Measurements from ENCODE around the gene SLC5A4.

Gene SLC5A4

DNA sequence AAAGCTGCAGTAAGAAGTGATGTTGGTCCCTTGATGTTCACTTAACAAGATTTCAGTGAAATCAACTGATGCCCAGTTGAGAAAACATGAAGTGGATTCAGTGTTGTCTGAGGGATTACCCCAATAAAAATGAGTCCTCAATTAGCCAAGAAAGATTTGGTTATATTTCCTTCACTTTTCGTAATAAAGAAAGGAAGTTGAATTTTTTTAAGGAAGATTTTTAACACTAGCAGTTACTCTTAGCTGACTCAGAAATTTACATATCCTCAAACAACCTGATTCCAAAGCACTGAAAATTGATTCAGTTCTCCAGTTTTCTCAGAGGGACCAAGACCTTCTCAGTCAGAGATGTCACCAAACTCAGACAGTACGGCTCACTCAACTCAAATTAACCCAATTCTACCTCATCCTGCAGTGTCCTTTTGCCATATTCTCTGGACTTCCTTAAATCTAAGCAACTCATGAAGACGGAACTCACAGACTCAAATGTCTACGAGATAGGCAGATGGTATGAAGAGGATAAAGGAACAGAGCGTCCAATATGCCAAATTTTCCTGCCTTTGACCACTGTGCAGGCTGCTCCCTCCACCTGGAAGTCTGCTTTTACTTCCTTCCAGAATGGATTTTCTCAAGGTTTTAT, 22.8 kb downstream of the SLC5A4 start:
- no peak for DNase-seq (ENCODE audit: low read depth in 2 of 2)

DNA sequence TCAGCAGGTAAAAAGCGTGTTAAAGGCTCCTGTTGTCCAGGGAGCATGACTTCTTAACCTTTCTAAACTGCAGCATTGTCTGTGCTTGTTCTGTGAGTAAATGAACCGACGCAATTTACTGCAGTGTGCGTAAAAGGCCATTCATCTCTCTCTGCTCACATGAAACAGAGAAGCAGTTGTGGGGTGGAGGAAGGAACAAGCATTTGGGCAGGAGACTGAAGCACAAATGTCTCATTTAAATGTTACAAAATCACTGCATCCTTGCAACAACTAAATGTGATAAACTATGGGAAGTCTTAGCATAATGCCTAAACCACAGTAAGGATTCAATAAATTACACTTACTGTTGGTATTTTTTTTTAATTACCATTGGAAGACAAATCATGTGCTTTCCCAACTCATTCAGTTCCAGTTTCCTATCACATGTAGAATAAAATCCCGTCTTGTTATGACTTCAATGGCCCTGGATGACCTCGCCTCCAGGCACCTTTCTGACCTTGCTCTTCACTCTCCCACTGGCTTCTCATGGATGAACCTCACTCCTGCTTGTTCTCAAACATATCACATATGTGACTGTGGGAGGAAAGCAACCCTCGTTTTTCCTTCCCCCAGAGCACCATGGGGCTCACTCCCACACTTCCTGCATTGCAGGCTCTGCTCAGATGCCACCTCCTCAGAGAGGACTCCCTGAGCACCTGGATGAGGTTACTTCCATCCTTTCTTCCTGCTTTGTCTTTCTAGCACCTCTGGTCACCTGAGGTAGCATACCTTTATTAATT, 28.6 kb downstream of the SLC5A4 start:
- DNase-seq (ENCODE audit: low read depth in 2 of 2), result no peak

DNA sequence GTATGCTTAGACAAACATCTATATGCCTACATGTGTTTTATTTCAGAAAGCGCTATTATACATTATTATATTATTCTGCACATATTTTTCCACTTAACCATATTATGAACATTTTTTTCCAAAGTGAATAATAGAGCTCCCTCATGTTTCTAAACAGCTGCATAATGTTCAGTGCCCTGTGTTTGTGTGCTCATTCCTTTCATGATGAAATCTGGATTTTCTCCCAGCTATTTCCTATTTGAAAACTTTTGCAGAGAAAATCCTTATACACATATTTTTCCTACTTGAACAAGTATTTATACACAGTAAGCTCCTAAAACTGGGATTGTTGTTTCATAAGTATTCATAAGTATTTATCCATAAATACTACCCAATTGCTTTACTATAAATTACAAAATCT, 32.2 kb downstream of the SLC5A4 start:
- no peak for DNase-seq (ENCODE audit: low read depth in 2 of 2)

DNA sequence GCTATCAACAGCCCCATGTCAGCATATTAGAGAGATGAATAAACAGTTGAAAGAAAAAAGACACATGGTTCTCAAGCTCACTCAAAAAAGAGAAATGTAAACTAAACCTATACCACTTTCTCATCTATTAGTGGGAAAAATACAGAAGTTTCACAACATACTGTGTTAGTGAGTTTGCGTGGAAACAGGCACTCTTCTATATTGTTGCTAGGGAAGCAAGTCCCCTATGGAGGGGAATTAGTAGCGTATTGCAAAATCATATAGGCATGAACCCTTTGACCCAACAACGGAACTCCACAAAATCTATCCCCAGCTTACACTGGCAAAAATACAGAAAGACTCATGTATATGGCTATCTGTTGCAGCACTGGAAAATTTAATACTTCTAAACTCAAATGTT, 36.1 kb downstream of the SLC5A4 start:
- DNase-seq (ENCODE audit: low read depth in 2 of 2), result no peak

DNA sequence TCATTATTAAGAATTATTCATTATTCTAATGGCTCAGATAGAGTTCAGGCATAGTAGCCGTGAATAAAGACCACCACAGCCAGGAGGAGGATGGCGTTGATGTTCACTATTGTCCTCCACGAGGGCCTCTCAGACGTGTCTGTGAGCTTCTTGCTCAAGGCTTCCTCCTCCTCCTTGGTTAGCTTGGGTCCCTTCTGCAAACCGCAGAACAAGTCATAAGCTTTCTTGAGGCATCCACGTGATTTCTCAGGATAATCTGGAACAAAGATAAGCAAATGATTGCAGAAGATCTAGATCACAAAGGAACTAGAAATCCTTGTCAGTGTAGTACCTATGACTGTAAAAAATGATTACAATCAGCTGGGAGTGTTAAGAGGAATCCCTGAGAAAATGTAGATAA, 36.7 kb downstream of the SLC5A4 start:
- DNase-seq (ENCODE audit: low read depth in 2 of 2), result no peak

DNA sequence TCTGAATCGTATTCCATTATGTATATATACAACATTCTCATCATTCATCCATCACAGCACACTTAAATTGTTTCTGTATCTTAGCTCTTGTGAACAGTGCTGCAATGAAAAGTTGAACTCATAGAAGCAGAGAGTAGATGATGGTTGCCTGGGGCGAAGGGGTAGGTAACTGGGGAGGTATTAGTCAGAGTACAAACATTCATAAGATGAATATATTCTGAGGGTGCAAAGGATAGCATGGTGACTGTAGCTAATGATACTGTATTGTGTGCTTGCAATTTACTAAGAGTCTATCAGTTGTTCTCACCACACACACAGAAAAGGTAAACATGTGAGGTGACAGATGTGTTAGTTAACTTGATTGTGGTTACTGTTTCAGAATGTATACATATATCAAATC, 37.7 kb downstream of the SLC5A4 start:
- DNase-seq (ENCODE audit: low read depth in 2 of 2), result no peak

DNA sequence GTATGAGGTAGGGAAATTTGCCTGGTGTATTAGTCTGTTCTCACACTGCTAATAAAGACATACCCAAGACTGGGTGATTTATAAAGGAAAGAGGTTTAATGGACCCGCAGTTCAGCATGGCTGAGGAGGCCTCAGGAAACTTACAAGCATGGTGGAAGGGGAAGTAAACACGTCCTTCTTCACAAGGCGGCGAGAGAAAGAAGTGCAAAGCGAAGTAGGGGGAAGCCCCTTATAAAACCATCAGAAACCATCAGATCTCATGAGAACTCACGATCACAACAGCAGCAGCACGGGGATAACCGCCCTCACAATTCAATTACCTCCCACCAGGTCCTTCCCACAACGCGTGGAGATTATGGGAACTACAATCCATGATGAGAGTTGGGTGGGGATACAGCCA, 38.2 kb downstream of the SLC5A4 start:
- DNase-seq (ENCODE audit: low read depth in 2 of 2), result no peak

DNA sequence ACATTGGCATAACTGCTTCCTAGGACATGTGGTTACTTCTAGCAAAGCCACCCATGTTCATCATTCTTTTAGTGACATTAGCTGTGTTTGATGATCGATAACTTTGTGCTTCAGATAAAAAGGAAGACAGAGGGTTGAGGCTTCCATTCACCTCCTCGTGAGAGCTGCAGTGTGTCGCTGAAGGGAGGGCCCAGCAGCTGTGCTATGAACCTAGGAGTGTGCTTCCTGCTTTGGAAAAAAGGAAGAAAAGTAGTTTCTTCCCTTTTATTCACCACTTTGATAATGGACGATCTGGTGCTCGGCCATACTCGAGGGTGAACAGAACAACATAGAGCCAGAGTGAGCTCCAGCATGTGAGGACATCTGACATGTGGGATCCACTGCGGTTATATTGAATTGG, 44.1 kb downstream of the SLC5A4 start:
- no peak for DNase-seq (ENCODE audit: low read depth in 2 of 2)

DNA sequence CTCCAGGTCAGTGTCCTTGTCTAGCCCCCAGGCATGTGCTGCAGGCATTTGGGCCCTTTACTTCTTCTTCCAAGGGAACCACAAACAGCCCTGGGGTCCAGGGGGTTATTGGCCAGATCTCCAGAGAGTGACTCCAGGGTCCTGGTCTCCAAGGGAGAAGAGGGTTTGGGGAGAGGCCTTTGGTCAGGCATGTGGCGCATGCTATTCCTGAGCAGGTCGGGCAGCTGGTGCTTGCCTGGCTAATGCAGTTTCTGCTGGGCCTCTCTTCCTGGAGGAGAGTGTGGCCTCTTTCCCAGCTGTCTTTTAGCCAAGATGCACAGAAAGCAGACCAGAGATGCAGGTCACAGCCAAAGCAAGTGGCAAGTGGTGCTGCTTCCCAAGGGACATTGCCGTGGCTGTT, 46.5 kb downstream of the SLC5A4 start:
- no peak for DNase-seq (ENCODE audit: low read depth in 2 of 2)

DNA sequence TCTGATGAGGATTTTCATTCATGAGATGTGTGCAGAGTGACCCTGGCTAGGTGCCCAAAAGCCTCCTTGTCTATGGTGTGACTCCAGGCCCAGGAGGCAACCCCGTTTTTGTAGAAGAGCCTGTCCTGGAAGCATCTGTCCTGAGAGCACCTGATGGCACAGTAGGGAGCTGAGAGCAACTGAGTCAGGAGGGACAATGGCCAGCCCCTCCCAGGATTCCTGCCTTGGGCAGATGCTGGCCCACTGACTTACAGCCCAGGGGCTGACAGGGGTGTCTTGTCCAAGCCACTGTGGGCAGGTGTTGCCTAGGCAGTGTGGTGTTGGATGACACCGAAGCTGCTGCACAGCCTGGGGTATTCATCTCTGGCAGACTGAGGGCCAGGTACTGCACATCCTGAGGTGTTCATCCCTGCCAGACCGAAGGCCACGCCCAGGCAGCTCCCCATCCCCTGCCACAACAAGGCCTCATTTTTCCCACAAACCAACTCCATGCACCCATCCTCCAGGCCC, 47.1 kb downstream of the SLC5A4 start:
- DNase-seq (ENCODE audit: low read depth in 2 of 2), result no peak

DNA sequence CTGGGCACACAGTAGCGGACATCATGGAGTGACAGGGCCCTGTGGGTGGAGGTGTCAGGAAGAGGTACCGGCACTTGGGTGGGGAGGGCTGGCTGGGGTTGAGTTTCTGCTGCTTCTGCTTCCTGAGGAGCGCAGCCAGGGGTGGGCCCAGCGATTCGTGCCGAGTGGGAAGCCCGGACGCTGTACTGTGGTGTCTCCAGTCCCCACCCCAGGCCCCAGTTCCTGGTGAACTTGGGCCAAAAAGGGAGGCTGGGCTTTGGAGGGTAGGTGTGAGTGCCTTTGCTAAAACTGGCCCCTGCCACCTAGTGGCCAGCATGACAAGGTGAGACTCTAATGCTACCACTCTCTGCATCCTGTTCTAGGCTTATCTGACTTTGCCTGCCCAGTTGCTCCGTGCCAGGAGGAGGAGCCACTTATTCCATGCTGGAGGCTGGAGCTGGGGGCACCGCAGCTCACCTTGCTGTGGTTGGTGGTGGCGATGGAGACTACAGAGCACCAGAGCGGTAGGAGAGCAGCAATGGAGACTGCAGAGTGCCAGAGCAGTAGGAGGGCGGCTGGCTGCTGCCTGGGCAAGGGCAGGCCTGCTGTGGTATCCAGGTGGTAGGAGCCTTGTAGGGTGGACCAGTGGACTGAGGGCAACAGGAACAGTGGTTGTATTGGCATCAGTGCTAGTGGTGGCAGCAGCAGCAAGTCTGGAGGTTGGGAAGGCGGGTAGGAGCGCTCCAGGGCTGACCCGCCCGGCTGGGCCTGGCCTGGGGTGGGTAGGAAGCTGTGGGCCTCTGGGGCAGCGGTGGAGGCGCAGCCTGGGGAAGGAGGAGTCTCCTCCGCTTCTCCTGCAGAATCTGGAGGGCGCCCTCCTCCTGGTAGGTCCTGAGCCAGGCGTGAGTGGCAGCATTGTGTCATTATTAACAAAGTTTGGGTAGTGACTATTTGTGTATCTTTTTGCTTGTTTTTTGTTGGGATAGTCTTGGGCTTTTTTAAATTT, 48.1 kb downstream of the SLC5A4 start:
- no peak for DNase-seq (ENCODE audit: low read depth in 2 of 2)

DNA sequence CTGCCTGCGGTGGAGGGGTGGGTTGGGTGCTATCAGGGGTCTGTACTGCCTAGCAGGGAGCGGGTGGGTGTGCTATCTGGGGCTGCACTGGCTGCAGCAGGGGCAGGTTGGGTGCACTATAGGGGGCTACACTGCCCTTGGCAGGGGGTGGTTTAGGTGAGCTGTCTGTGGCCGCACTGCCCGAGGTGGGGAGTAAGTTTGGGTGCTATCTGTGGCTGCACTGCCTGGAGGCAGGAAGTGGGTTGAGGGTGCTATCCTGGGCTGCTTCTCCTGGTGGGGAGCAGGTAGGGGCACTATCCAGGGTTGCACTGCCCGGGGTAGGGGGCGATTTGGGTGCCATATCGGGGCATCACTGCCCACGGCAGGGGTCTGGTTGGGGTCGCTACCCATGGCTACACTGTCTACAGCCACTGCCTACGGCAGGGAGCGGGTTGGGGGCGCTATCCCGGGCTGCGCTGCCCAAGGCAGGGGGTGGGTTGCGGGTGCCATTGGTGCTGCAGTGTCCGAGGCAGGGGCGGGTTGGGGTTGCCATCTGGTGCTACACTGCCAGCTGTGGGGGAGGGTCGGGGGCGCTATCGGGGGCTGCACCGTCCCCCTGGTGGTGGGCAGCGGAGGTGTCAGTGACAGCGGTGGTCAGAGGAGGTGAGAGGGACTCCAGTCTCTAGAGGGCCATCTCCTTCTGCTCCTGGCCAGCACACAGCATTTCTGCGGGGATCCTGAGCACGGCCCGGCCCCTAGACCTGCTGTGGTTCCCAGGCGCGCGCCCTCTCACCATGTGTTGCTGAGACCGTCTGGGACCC, 49.0 kb downstream of the SLC5A4 start:
- DNase-seq (ENCODE audit: low read depth in 2 of 2), result no peak

DNA sequence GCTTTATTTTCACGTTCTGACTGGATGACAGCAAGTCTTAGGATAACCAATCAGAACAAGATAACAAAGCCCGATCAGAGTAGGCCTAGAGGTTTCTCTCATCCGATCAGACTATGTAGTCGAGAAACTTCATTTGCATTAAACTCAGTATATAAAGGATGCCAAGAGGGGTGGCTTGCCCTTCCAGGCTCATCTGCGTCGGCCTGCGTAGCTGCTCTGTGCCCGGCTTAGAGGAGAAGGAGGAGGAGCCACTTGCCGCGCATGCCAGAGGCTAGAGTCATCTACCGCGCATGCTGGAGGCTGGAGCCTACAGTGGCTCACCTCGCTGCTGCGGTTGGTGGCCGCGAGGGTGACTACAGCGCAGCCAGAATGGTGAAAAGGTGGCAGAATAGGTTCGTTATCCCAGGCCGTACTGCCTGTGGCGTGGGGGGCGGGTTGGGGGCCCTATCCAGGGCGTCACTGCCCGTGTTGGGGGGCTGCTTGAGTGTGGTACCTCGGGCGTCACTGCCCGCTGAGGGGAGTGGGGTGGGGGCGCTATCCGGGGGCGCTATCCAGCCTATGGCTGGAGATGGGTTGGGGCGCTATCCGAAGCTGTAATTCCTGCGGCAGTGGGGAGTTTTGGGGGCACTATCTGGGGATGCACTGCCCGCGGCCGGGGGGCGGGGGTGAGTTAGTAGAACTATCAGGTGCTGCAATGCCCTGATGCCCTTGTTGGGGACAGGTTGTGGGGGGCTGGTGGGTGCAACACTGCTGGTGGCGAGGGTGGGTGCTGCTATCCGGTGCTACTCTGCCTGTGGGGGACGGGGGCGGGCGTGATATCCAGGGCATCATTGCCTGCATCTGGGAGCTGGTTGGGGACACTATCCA, 50.1 kb downstream of the SLC5A4 start, which contains the start of gene RFPL2:
TSS of gene RFPL2 (minus strand) at position 218 of the 867 bp plus-strand sequence. CDS start 2,622 bp downstream, outside the sequence.
- DNase-seq (ENCODE audit: low read depth in 2 of 2), result no peak

DNA sequence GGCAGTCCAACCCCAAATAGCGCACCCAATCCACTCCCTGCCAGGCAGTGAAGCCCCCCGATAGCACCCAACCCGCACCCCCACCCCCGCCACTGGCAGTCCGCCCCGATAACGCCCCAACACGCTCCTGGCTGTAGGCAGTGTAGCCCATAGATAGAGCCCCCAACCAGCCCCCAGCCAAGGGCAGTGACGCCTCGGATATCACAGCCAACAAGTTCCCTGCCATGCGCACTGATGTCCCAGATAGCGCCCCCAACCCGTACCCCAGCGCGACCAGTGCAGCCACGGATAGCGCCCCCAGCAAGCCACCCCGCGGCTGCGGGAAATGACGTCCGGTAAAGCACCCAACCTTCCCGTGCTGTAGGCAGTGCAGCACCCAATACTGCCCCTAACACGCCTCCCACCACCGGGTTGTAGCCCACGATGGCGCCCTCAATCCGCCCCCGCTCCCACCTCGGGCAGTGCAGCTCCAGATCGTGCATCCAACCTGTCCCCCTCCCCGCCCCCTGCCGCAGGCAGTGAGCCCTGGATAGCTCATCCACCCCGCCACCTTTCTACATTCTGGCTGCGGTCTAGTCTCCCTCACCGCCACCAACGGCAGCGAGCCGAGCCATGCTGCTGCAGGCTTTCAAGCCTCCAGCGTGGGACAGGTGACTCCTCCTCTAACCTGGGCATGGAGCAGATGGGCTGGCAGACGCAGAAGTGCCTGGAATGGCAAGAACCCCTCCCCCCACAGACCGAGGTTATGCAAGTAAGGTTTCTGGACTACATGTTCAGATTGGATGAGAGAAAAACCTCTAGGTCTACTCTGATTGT, 50.9 kb downstream of the SLC5A4 start:
- no peak for DNase-seq (ENCODE audit: low read depth in 2 of 2)

DNA sequence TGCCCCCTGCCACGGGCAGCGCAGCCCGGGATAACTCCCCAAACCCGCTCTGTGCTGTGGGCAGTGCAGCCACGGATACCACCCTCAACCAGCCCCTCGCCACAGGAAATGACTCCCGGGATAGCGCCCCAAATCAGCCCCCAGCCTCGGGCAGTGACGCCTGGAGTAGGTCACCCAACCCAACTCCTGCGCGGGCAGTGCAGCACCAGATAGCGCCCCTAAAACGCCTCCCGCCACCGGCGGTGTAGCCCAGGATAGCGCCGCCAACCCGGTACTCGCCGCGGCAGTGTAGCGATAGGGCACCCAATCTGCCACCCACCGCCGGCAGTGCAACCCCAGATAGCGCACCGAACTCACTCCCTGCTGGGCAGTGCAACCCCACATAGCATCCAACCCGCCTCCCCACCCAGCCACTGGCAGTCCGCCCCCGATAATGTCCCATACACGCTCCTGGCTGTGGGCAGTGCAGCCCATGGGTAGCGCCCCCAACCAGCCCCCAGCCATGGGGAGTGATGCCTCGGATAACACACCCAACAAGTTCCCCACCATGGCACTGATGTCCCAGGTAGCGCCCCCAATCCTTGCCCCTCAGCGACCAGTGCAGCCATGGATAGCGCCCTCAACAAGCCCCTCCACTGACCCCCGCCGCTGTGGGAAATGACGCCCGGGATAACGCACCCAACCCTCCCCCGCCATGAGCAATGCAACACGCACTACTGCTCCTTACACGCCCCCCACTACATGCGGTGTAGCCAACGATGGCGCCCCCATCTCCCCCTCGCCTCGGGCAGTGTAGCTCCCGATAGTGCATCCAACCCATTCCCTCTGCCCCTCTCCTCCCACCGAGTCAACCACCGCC, 51.7 kb downstream of the SLC5A4 start:
- DNase-seq (ENCODE audit: low read depth in 2 of 2), result no peak

DNA sequence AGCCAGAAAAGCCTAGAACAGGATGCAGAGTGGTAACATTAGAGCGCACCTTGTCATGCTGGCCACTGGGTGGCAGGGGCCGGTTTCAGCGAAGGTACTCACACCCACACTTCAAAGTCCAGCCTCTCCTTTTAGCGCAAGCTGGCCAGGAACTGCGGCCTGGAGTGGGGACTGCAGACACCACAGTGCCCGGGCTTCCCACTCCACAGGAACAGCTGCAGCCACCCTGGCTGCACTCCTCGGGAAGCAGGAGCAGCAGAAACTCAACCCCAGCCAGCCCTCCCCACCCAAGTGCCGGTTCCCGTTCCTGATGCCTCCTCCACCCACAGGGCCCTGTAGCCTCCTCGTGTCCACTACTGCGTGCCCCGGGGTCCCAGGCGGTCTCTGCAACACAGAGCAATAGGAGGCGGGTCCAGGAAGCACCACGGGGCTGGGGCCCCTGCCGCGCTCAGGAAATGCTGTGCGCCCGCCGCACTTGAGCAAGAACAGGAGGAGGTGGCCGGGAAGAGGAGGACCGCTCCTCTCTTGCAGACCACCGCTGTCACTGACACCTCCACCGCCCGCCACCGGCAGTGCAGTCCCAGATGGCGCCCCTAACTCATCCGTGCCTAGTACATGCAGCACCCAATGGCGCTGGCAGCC, 52.5 kb downstream of the SLC5A4 start:
- DNase-seq (ENCODE audit: low read depth in 2 of 2), result no peak

DNA sequence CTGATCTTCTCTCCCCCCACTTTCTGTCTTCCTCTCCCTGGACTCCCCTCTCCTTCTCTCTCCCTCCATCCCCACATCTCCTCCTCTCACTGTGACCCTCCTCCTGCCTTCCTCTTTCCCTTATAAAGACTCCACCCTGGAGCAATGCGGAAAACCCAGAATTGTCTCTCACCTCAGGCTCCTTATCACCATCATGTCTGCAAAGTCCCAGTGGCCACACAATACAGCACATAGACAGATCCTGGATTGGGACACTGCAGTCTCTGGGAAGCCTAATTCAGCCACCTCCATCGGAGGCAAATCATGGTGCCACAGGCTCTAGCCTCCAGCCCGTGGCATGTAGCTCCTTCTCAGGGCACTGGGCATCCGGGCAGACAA, 53.0 kb downstream of the SLC5A4 start:
- no peak for DNase-seq (ENCODE audit: low read depth in 2 of 2)

DNA sequence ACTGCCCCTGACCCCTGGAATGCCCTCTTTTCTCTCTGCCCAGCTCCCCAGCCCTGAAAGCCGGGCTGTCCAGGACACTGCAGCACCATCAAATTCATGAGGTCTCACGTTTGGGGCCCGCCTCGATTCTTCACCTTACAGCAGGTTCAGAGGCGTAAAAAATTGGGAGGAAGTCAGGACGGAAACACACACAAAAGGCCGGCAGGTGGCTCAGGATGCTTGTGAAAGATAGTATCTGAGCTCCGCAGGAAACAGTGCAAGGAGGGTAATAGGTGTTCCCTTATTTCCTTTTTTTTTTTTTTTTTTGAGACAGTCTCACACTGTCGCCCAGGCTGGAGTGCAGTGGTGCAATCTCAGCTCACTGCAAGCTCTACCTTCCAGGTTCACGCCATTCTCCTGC, 54.4 kb downstream of the SLC5A4 start:
- DNase-seq (ENCODE audit: low read depth in 2 of 2), result no peak

Data from stimulated activated CD8-positive, alpha-beta memory T cell treated with anti-CD3 and anti-CD28 coated beads, Interleukin-2, amount 100 ng/mL, for 48 hours (primary cell).